ENCODE results near the gene RER1.

DNA sequence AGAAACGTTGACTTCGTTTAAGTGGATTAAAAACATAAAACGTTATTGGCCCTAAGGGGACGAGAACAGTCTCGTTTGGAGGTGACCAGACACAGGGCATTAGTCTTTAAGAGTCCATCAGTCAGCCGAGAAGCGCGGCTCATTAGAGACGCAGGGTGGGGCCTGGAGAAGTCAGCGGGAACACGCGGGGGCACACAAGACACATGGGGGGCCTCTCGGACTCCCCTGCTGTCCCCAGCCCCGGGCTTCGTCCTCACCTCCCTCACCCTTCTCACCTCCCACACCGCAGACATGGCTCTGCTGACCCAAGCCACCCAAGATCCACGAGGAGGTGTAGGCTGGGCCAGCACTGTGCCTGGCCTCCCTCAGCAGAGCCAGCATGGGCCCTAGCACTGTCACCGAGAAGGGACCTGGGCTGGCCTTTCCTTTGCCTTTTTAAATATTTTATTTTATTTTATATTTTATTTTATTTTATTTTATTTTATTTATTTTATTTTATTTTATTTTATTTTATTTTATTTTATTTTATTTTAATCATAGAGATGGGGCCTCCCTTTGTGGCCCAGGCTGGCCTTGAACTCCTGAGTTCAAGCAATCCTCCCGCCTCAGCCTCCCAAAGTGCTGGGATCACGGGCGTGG is 49.1 kb upstream of the RER1 start:
- TF ChIP-seq POLR2A (IDR thresholded peaks at IDR 0.05) (no peak), CTCF (IDR thresholded peaks at IDR 0.05) (no peak), EP300 (IDR thresholded peaks at IDR 0.05) (no peak)
